HepG2 (cell line): ENCODE results near the gene PIM1. TPM values are rescaled to one million over a fixed set of nuclear protein-coding genes. Genes with fewer than 3 reads are reported as not detected.

Source experiments
- ATAC-seq: fragments of 200-7000 bp; cut with Tn5 transposase; 3 replicates; pipeline ENCODE4 v1.9.1; 2020; ENCODE audit warnings: mild to moderate bottlenecking, moderate library complexity
- BruUV-seq: library from RNA; stranded (reverse); fragments of 400-500 nt; replicated peaks from 2 replicates; lab custom pipeline; 2021; lab: Mats Ljungman, UMichigan
- CTCF ChIA-PET: fragments of 300-600 bp; formaldehyde crosslinking; extraction: SDS; loops from one replicate; lab custom pipeline; 2021; ENCODE audit warnings: low total read pairs, inconsistent platforms, low intra/inter-chr PET ratio; lab: Yijun Ruan, JAX
- POLR2A ChIA-PET: fragments of 350-600 bp; sonication (Branson Sonifier 250); formaldehyde crosslinking; loops from one replicate; lab custom pipeline; 2020; ENCODE audit warnings: antibody characterized with exemption, inconsistent platforms; lab: Yijun Ruan, JAX
- DNase-seq: peaks from one replicate; pipeline ENCODE4 v3.0.0-alpha.2; 2015; ENCODE audit warnings: low spot score
- FAIRE-seq: peaks from 3 replicates; lab custom pipeline; 2011; peaks lifted over from hg19 to GRCh38; lab: Jason Lieb, UNC
- H2AFZ ChIP-seq: one replicate; pipeline ENCODE4 v1.6.1; 2011; ENCODE audit warnings: low read length, inconsistent platforms
- H3K27ac ChIP-seq: fragments of 300-600 bp; 3 replicates; pipeline ENCODE4 v1.8.0; 2011; ENCODE audit warnings: mixed run types, mild to moderate bottlenecking, mixed read lengths, low read length, inconsistent platforms; ENCODE audit not compliant: insufficient read depth; ENCODE audit errors: extremely low read length
- H3K27me3 ChIP-seq, 2 experiments: fragments of 200-600 bp in 1 of 2; 2 replicates in 1 of 2; 3 replicates in 1 of 2; pipeline versions ENCODE4 v1.6.0 to v1.8.0; 2011; ENCODE audit warnings: low read length in 2 of 2, mild to moderate bottlenecking in 2 of 2, moderate library complexity in 2 of 2, inconsistent platforms in 1 of 2; ENCODE audit not compliant: insufficient read depth in 2 of 2, control insufficient read depth in 1 of 2
- H3K36me3 ChIP-seq, 2 experiments: fragments of 200-600 bp in 1 of 2; replicated peaks in 1 of 2; 2 replicates in 1 of 2; 3 replicates in 1 of 2; pipeline versions ENCODE4 v1.5.1 to v1.8.0; 2011; ENCODE audit warnings: low read length in 2 of 2, inconsistent platforms in 1 of 2; ENCODE audit not compliant: insufficient read depth in 2 of 2, control insufficient read depth in 1 of 2
- H3K4me1 ChIP-seq: 2 replicates; pipeline ENCODE4 v1.5.1; 2012; ENCODE audit warnings: low read length, inconsistent platforms; ENCODE audit not compliant: insufficient read depth
- H3K4me2 ChIP-seq: 2 replicates; pipeline ENCODE4 v1.6.0; 2011; ENCODE audit warnings: low read depth, low read length, inconsistent platforms
- H3K4me3 ChIP-seq, 3 experiments: fragments of 200-600 bp in 1 of 3; sonication (generic), shearing (Covaris generic) in 1 of 3; replicated peaks in 1 of 3; 2 replicates each; pipeline ENCODE4 v1.5.1; 2011 to 2016; ENCODE audit warnings: low read length in 3 of 3, inconsistent platforms in 2 of 3, low read depth in 2 of 3, mild to moderate bottlenecking in 2 of 3, control low read depth in 1 of 3, mixed read lengths in 1 of 3; ENCODE audit not compliant: insufficient read depth in 1 of 3
- H3K79me2 ChIP-seq: one replicate; pipeline ENCODE4 v1.6.1; 2011; ENCODE audit warnings: low read length, inconsistent platforms; ENCODE audit not compliant: insufficient read depth
- H3K9ac ChIP-seq: 2 replicates; pipeline ENCODE4 v1.6.0; 2011; ENCODE audit warnings: mild to moderate bottlenecking, low read depth, low read length, inconsistent platforms; ENCODE audit not compliant: insufficient read depth
- H3K9me3 ChIP-seq: 2 replicates; pipeline ENCODE4 v1.5.1; 2012; ENCODE audit warnings: mild to moderate bottlenecking, low read length
- H4K20me1 ChIP-seq: 2 replicates; pipeline ENCODE4 v1.6.0; 2011; ENCODE audit warnings: inconsistent platforms, mild to moderate bottlenecking, low read length, moderate library complexity; ENCODE audit not compliant: insufficient read depth
- CENPT ChIP-seq: sonication (generic); formaldehyde crosslinking; IDR thresholded peaks from 2 replicates; pipeline ENCODE4 v1.8.0; 2022; ENCODE audit warnings: low read depth, mild to moderate bottlenecking, moderate library complexity, missing genetic modification reagents
- IRF9 ChIP-seq: sonication (generic); formaldehyde crosslinking; IDR thresholded peaks from 2 replicates; pipeline ENCODE4 v1.8.0; 2022; ENCODE audit warnings: missing genetic modification reagents, mild to moderate bottlenecking, borderline replicate concordance
- TEF ChIP-seq: sonication (generic); formaldehyde crosslinking; IDR thresholded peaks from 2 replicates; pipeline ENCODE4 v1.5.0; 2020; ENCODE audit warnings: missing genetic modification reagents
- ZBTB40 ChIP-seq, 2 experiments: fragments of 450-650 bp in 1 of 2; sonication (generic) in 1 of 2; formaldehyde crosslinking in 1 of 2; IDR thresholded peaks; 2 replicates each; pipeline versions ENCODE4 v1.6.1 to v1.8.0; 2016 to 2022; ENCODE audit warnings: antibody characterized with exemption in 1 of 2, mild to moderate bottlenecking in 1 of 2, missing genetic modification reagents in 1 of 2
- ZNF7 ChIP-seq: IDR thresholded peaks from 2 replicates; pipeline ENCODE4 v1.6.1; 2016; ENCODE audit warnings: missing biosample characterization, missing genetic modification reagents
- in situ Hi-C: cut with HindIII; loops from 2 replicates; pipeline ENCODE4 v1.10.0; 2017; ENCODE audit warnings: low pct_unique_long_range_greater_than_20kb; ENCODE audit not compliant: extremely low pct_ligation_motif_present
- intact Hi-C: fragments of 100-400 bp; cut with micrococcal nuclease; formaldehyde crosslinking; loops from one replicate; pipeline ENCODE4 v1.10.0; 2022; ENCODE audit not compliant: unreplicated experiment
- polyA plus RNA-seq, 8 experiments: library from polyadenylated mRNA; depleted of rRNA in 3 of 8; stranded (reverse) in 7 of 8; unstranded in 1 of 8; fragments of >200 nt; fragmentation: Illumina TruSeq in 4 of 8; extraction: Trizol in 4 of 8; gene quantifications; 2 replicates each; pipeline versions ENCODE4 v1.2.1 to v1.2.3, GENCODE V29; 2011 to 2016; ENCODE audit warnings: low read depth in 4 of 8, missing spikeins in 1 of 8, mixed read lengths in 1 of 8; ENCODE audit not compliant: insufficient read depth in 1 of 8
- total RNA-seq, 5 experiments: library from RNA; depleted of rRNA; stranded (reverse); fragments of >200 nt; fragmentation: Illumina TruSeq; extraction: Trizol; gene quantifications; 2 replicates each; pipeline ENCODE4 v1.2.3, GENCODE V29; 2016; ENCODE audit warnings: low read depth in 1 of 5

The PIM1 gene
- total and polyA plus RNA-seq, 2 of the 13 experiments (the other 11 are each of a cell fraction or from before 2014, with no cell fraction given): 29.4 to 117 TPM

- no peaks in the 10 kb centered on the region for H3K36me3 ChIP-seq
- ChIA-PET POLR2A (interaction anchor here (1.4 to 5.4 kb wide), 11 partner anchors 10 to 72 kb away, joined by 4 to 234 read pairs (median 12); partner anchors contain the start of gene PIM1), CTCF (no interaction called here)
- no peaks in the 10 kb centered on the region for H3K27me3 ChIP-seq
- intact Hi-C loops (no loop called here), in situ Hi-C loops (loop anchor here (5.0 kb wide), 1 partner anchor 40 kb away; the partner anchor contains the start of gene PIM1)
- FAIRE-seq: no peak
- H3K4me1 ChIP-seq: peaks cover 90% of the 10 kb centered on the region
- peak overlapping the region; percentile 71 for H3K9ac ChIP-seq
- no peak overlapping the region for H2AFZ ChIP-seq
- H3K9me3 ChIP-seq: no peaks in the 10 kb centered on the region
- ATAC-seq: no peak
- H3K4me2 ChIP-seq: peak overlapping the region; percentile 94
- peaks cover 6% of the 10 kb centered on the region for H3K79me2 ChIP-seq
- no TSS peak for BruUV-seq
- DNase-seq: no peak
- H3K27ac ChIP-seq: peak overlapping the region; percentile 95
- peak overlapping the region in 1 of 3 experiments; percentile 68; a peak in 4 of 6 replicates for H3K4me3 ChIP-seq
- H4K20me1 ChIP-seq: no peaks in the 10 kb centered on the region
- TF ChIP-seq ZBTB40 (IDR thresholded peaks at IDR 0.05) (no peak), ZBTB40 (CRISPR knock-in tag; IDR thresholded peaks at IDR 0.05) (no peak), CENPT (CRISPR knock-in tag) (no peak), IRF9 (CRISPR knock-in tag) (no peak), TEF (no peak), ZNF7 (CRISPR knock-in tag) (no peak)
These were observed 38.0 kb upstream of the PIM1 start for GRCh38 chr6:37131960-37132253.
